Testis (tissue), 2 donors: ENCODE results near the gene FBLN1.

Experiments used
- CTCF ChIP-seq, 3 experiments: fragments of 450-650 bp in 2 of 3; fragments of 200-600 bp in 1 of 3; sonication (generic) in 1 of 3; IDR thresholded peaks; one replicate each; pipeline ENCODE4 v1.5.1; 2016 to 2019; ENCODE audit warnings: antibody characterized with exemption in 3 of 3, mild to moderate bottlenecking in 2 of 3, moderate library complexity in 1 of 3
- POLR2A ChIP-seq: fragments of 450-650 bp; IDR thresholded peaks from one replicate; pipeline ENCODE4 v1.6.1; 2017; ENCODE audit warnings: antibody characterized with exemption, mild to moderate bottlenecking, moderate library complexity

- no peak for TF ChIP-seq POLR2A
- no peak for TF ChIP-seq CTCF (IDR thresholded peaks at IDR 0.05)
Observed at GRCh38 chr22:45518136-45518535, 15.5 kb downstream of the FBLN1 start.
